ENCODE data around the gene PSME2. TPM values are rescaled to one million over a fixed set of nuclear protein-coding genes. Genes with fewer than 3 reads are reported as not detected.

The PSME2 gene
- total and polyA plus RNA-seq, 2 of the 13 experiments (the other 11 are each of a cell fraction or from before 2014, with no cell fraction given): 332 to 716 TPM

DNA sequence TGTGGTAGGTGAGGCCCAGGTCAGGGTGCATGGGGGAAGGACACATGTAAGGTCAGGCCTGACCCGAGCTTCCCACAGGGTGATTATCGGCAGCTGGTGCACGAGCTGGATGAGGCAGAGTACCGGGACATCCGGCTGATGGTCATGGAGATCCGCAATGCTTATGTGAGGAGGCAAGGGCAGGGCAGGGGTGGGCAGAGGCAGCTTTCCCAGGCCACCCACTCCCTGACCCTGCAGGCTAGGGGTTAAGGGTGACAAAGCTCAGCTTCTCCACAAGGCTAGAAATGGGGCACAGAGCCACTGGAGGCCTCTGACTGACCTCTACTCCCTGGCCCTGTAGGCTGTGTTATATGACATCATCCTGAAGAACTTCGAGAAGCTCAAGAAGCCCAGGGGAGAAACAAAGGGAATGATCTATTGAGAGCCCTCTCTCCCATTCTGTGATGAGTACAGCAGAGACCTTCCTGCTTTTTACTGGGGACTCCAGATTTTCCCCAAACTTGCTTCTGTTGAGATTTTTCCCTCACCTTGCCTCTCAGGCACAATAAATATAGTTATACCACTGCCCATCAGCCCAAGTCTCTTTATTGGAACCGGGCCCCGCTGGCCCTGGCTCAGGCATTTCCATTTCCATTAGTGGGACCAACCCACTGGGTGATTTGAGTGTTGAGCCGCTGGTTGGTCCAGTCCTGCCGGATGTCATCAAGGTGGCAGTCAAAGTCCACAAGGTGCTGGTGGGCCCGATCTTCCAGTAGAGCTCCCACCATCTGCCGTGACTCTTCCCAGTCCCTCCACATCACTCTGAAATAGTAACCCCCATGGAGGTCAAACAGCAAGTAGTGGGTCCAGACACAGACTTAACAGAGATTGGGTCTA is 7.8 kb downstream of the PSME2 start (continued):
- no peak for TF ChIP-seq NCOA1 (CRISPR knock-in tag; IDR thresholded peaks at IDR 0.05)
- no peak for TF ChIP-seq ZNF652 (CRISPR knock-in tag; IDR thresholded peaks at IDR 0.05; ENCODE audit: borderline replicate concordance, low read depth)
- no peak for TF ChIP-seq MTF2 (CRISPR knock-in tag; IDR thresholded peaks at IDR 0.05; ENCODE audit: borderline replicate concordance)
- no peak for TF ChIP-seq CCDC6 (CRISPR knock-in tag; IDR thresholded peaks at IDR 0.05)
- no peak for TF ChIP-seq GTF2F1 (IDR thresholded peaks at IDR 0.05; ENCODE audit: low read length)
- peak; percentile 31; the same call in 1 of the 2 replicates for TF ChIP-seq POLR2G (IDR thresholded peaks at IDR 0.05; ENCODE audit: low read depth, low read length)
- TF ChIP-seq MXD3 (CRISPR knock-in tag; IDR thresholded peaks at IDR 0.05): no peak
- TF ChIP-seq, protein P1, sequence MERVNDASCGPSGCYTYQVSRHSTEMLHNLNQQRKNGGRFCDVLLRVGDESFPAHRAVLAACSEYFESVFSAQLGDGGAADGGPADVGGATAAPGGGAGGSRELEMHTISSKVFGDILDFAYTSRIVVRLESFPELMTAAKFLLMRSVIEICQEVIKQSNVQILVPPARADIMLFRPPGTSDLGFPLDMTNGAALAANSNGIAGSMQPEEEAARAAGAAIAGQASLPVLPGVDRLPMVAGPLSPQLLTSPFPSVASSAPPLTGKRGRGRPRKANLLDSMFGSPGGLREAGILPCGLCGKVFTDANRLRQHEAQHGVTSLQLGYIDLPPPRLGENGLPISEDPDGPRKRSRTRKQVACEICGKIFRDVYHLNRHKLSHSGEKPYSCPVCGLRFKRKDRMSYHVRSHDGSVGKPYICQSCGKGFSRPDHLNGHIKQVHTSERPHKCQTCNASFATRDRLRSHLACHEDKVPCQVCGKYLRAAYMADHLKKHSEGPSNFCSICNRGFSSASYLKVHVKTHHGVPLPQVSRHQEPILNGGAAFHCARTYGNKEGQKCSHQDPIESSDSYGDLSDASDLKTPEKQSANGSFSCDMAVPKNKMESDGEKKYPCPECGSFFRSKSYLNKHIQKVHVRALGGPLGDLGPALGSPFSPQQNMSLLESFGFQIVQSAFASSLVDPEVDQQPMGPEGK (CRISPR knock-in tag; IDR thresholded peaks at IDR 0.05): no peak; the same call in 1 of the 2 replicates
- no peak for TF ChIP-seq ZNF382 (CRISPR knock-in tag; IDR thresholded peaks at IDR 0.05; ENCODE audit: borderline replicate concordance)
- TF ChIP-seq ZNF782 (CRISPR knock-in tag; IDR thresholded peaks at IDR 0.05; ENCODE audit: borderline replicate concordance): 0 out of 2 replicates have a peak, but pooled peaks have one; percentile 29
- no peak for TF ChIP-seq TCF12 (IDR thresholded peaks at IDR 0.05)
- TF ChIP-seq TCF12 (CRISPR knock-in tag; IDR thresholded peaks at IDR 0.05): no peak
- TF ChIP-seq NONO (IDR thresholded peaks at IDR 0.05): no peak
- no peak for TF ChIP-seq NONO (CRISPR knock-in tag; conservative IDR thresholded peaks at IDR 0.05)
- no peak for TF ChIP-seq ZNF225 (CRISPR knock-in tag; IDR thresholded peaks at IDR 0.05)
- TF ChIP-seq ZNF234 (CRISPR knock-in tag; conservative IDR thresholded peaks at IDR 0.05): no peak
- no peak for TF ChIP-seq ZNF441 (CRISPR knock-in tag; IDR thresholded peaks at IDR 0.05; ENCODE audit: borderline replicate concordance)
- no peak; the same call in 1 of the 2 replicates for TF ChIP-seq HMG20B (CRISPR knock-in tag; conservative IDR thresholded peaks at IDR 0.05)
- peak; percentile 33 for TF ChIP-seq PTBP1 (IDR thresholded peaks at IDR 0.05; ENCODE audit: low read depth, low read length, poor library complexity, severe bottlenecking)
- TF ChIP-seq, protein P2, sequence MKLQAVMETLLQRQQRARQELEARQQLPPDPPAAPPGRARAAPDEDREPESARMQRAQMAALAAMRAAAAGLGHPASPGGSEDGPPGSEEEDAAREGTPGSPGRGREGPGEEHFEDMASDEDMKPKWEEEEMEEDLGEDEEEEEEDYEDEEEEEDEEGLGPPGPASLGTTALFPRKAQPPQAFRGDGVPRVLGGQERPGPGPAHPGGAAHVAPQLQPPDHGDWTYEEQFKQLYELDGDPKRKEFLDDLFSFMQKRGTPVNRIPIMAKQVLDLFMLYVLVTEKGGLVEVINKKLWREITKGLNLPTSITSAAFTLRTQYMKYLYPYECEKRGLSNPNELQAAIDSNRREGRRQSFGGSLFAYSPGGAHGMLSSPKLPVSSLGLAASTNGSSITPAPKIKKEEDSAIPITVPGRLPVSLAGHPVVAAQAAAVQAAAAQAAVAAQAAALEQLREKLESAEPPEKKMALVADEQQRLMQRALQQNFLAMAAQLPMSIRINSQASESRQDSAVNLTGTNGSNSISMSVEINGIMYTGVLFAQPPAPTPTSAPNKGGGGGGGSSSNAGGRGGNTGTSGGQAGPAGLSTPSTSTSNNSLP (IDR thresholded peaks at IDR 0.05; ENCODE audit: low read depth, low read length): no peak
- peak; percentile 18; the same call in 1 of the 2 replicates for TF ChIP-seq ZNF691 (CRISPR knock-in tag; IDR thresholded peaks at IDR 0.05; ENCODE audit: borderline replicate concordance, low read depth)
- TF ChIP-seq ZNF432 (CRISPR knock-in tag; IDR thresholded peaks at IDR 0.05; ENCODE audit: borderline replicate concordance): no peak
- TF ChIP-seq ZNF780A (CRISPR knock-in tag; IDR thresholded peaks at IDR 0.05): no peak
- no peak for TF ChIP-seq ZNF260 (CRISPR knock-in tag; IDR thresholded peaks at IDR 0.05; ENCODE audit: borderline replicate concordance, low read depth)
- no peak for TF ChIP-seq GATAD1 (CRISPR knock-in tag; IDR thresholded peaks at IDR 0.05)
- TF ChIP-seq SALL2 (CRISPR knock-in tag; IDR thresholded peaks at IDR 0.05): no peak
- no peak for TF ChIP-seq MTA3 (CRISPR knock-in tag; IDR thresholded peaks at IDR 0.05)
